Hematopoietic multipotent progenitor cell (in vitro differentiated cells): ENCODE results near the gene GNG12. TPM values are rescaled to one million over a fixed set of nuclear protein-coding genes. Genes with fewer than 3 reads are reported as not detected.

Experiments
- DNase-seq, 3 donors: peaks; one replicate each; pipeline ENCODE4 v3.0.0-alpha.2; 2011 to 2015; ENCODE audit warnings: low read depth in 2 of 3, low spot score in 2 of 3
- total RNA-seq: library from RNA; depleted of rRNA; stranded (reverse); fragments of >200 nt; gene quantifications from one replicate; pipeline ENCODE4 v1.2.3, GENCODE V29; 2012

GNG12 gene
- total RNA-seq, 1 donor: under 0.01 TPM

GRCh38 chr1:67686267-67687197, 146.7 kb downstream of the GNG12 start:
- peak; percentile 26 to 82 (median 64) for DNase-seq

- peak; percentile 26 to 68 (median 64) for DNase-seq
Measured at GRCh38 chr1:67685558-67686266, 147.6 kb downstream of the GNG12 start.

- peak; percentile 84 to 99 (median 98) for DNase-seq
Measured at GRCh38 chr1:67685067-67685557, 148.2 kb downstream of the GNG12 start, which contains the start of gene GADD45A. GADD45A (plus strand) TSS chr1:67685201; CDS start chr1:67685495, 294 bp downstream.

- DNase-seq: no peak
Measured at GRCh38 chr1:67684526-67685066, 148.7 kb downstream of the GNG12 start.

GRCh38 chr1:67683766-67684525, 149.3 kb downstream of the GNG12 start:
- DNase-seq: peak in 2 of 3 donors; percentile 21 to 29

GRCh38 chr1:67683316-67683715, 150.0 kb downstream of the GNG12 start:
- no peak for DNase-seq

- no peak for DNase-seq
Measured at GRCh38 chr1:67682659-67683197, 150.5 kb downstream of the GNG12 start.

GRCh38 chr1:67680486-67680885, 152.8 kb downstream of the GNG12 start:
- no peak for DNase-seq

GRCh38 chr1:67679691-67680090, 153.6 kb downstream of the GNG12 start:
- DNase-seq: no peak

- no peak for DNase-seq
Measured at GRCh38 chr1:67677930-67678329, 155.3 kb downstream of the GNG12 start.

- no peak for DNase-seq
Measured at GRCh38 chr1:67677408-67677807, 155.9 kb downstream of the GNG12 start.

- no peak for DNase-seq
Measured at GRCh38 chr1:67676946-67677345, 156.3 kb downstream of the GNG12 start.

GRCh38 chr1:67676287-67676686, 157.0 kb downstream of the GNG12 start:
- DNase-seq: no peak

- peak in 1 of 3 donors; percentile 43 for DNase-seq
Measured at GRCh38 chr1:67675800-67676199, 157.5 kb downstream of the GNG12 start.

GRCh38 chr1:67674260-67675011, 158.8 kb downstream of the GNG12 start:
- peak; percentile 23 to 94 (median 80) for DNase-seq

- DNase-seq: no peak
Measured at GRCh38 chr1:67673468-67674201, 159.6 kb downstream of the GNG12 start.

GRCh38 chr1:67672260-67672803, 160.9 kb downstream of the GNG12 start:
- no peak for DNase-seq

GRCh38 chr1:67668660-67669059, 164.6 kb downstream of the GNG12 start:
- no peak for DNase-seq
